GM12801 (cell line): ENCODE data around the gene GRIP1.

ENCODE experiments used
- CTCF ChIP-seq: IDR thresholded peaks from one replicate; pipeline ENCODE4 v1.5.1; 2011; ENCODE audit warnings: control low read depth; ENCODE audit not compliant: insufficient read length; ENCODE audit errors: extremely low read depth

Gene GRIP1

GRCh38 chr12:66502911-66503310 lies 176.0 kb downstream of the GRIP1 start:
- no peak for TF ChIP-seq CTCF

- TF ChIP-seq CTCF = no peak
Observed at GRCh38 chr12:66500841-66501240, 178.0 kb downstream of the GRIP1 start.

GRCh38 chr12:66500091-66500490 lies 178.8 kb downstream of the GRIP1 start:
- no peak for TF ChIP-seq CTCF

- no peak for TF ChIP-seq CTCF
Observed at GRCh38 chr12:66499000-66499399, 179.9 kb downstream of the GRIP1 start.

GRCh38 chr12:66497008-66497897 lies 181.6 kb downstream of the GRIP1 start:
- no peak for TF ChIP-seq CTCF

- TF ChIP-seq CTCF = no peak
Observed at GRCh38 chr12:66496595-66496994, 182.3 kb downstream of the GRIP1 start.

GRCh38 chr12:66495709-66496108 lies 183.2 kb downstream of the GRIP1 start:
- no peak for TF ChIP-seq CTCF
